HepG2 (cell line): ENCODE data around the gene ADAD2. TPM values are rescaled to one million over a fixed set of nuclear protein-coding genes. Genes with fewer than 3 reads are reported as not detected.

Experiments used
- ATAC-seq: fragments of 200-7000 bp; cut with Tn5 transposase; 3 replicates; pipeline ENCODE4 v1.9.1; 2020; ENCODE audit warnings: mild to moderate bottlenecking, moderate library complexity
- BruUV-seq: library from RNA; stranded (reverse); fragments of 400-500 nt; replicated peaks from 2 replicates; lab custom pipeline; 2021; lab: Mats Ljungman, UMichigan
- CTCF ChIA-PET: fragments of 300-600 bp; formaldehyde crosslinking; extraction: SDS; loops from one replicate; lab custom pipeline; 2021; ENCODE audit warnings: low total read pairs, inconsistent platforms, low intra/inter-chr PET ratio; lab: Yijun Ruan, JAX
- POLR2A ChIA-PET: fragments of 350-600 bp; sonication (Branson Sonifier 250); formaldehyde crosslinking; loops from one replicate; lab custom pipeline; 2020; ENCODE audit warnings: antibody characterized with exemption, inconsistent platforms; lab: Yijun Ruan, JAX
- DNase-seq: peaks from one replicate; pipeline ENCODE4 v3.0.0-alpha.2; 2015; ENCODE audit warnings: low spot score
- FAIRE-seq: peaks from 3 replicates; lab custom pipeline; 2011; peaks lifted over from hg19 to GRCh38; lab: Jason Lieb, UNC
- H2AFZ ChIP-seq: one replicate; pipeline ENCODE4 v1.6.1; 2011; ENCODE audit warnings: low read length, inconsistent platforms
- H3K27ac ChIP-seq: fragments of 300-600 bp; 3 replicates; pipeline ENCODE4 v1.8.0; 2011; ENCODE audit warnings: mixed run types, mild to moderate bottlenecking, mixed read lengths, low read length, inconsistent platforms; ENCODE audit not compliant: insufficient read depth; ENCODE audit errors: extremely low read length
- H3K27me3 ChIP-seq, 2 experiments: fragments of 200-600 bp in 1 of 2; 2 replicates in 1 of 2; 3 replicates in 1 of 2; pipeline versions ENCODE4 v1.6.0 to v1.8.0; 2011; ENCODE audit warnings: low read length in 2 of 2, mild to moderate bottlenecking in 2 of 2, moderate library complexity in 2 of 2, inconsistent platforms in 1 of 2; ENCODE audit not compliant: insufficient read depth in 2 of 2, control insufficient read depth in 1 of 2
- H3K36me3 ChIP-seq, 2 experiments: fragments of 200-600 bp in 1 of 2; replicated peaks in 1 of 2; 2 replicates in 1 of 2; 3 replicates in 1 of 2; pipeline versions ENCODE4 v1.5.1 to v1.8.0; 2011; ENCODE audit warnings: low read length in 2 of 2, inconsistent platforms in 1 of 2; ENCODE audit not compliant: insufficient read depth in 2 of 2, control insufficient read depth in 1 of 2
- H3K4me1 ChIP-seq: 2 replicates; pipeline ENCODE4 v1.5.1; 2012; ENCODE audit warnings: low read length, inconsistent platforms; ENCODE audit not compliant: insufficient read depth
- H3K4me2 ChIP-seq: 2 replicates; pipeline ENCODE4 v1.6.0; 2011; ENCODE audit warnings: low read depth, low read length, inconsistent platforms
- H3K4me3 ChIP-seq, 3 experiments: fragments of 200-600 bp in 1 of 3; sonication (generic), shearing (Covaris generic) in 1 of 3; replicated peaks in 1 of 3; 2 replicates each; pipeline ENCODE4 v1.5.1; 2011 to 2016; ENCODE audit warnings: low read length in 3 of 3, inconsistent platforms in 2 of 3, low read depth in 2 of 3, mild to moderate bottlenecking in 2 of 3, control low read depth in 1 of 3, mixed read lengths in 1 of 3; ENCODE audit not compliant: insufficient read depth in 1 of 3
- H3K79me2 ChIP-seq: one replicate; pipeline ENCODE4 v1.6.1; 2011; ENCODE audit warnings: low read length, inconsistent platforms; ENCODE audit not compliant: insufficient read depth
- H3K9ac ChIP-seq: 2 replicates; pipeline ENCODE4 v1.6.0; 2011; ENCODE audit warnings: mild to moderate bottlenecking, low read depth, low read length, inconsistent platforms; ENCODE audit not compliant: insufficient read depth
- H3K9me3 ChIP-seq: 2 replicates; pipeline ENCODE4 v1.5.1; 2012; ENCODE audit warnings: mild to moderate bottlenecking, low read length
- H4K20me1 ChIP-seq: 2 replicates; pipeline ENCODE4 v1.6.0; 2011; ENCODE audit warnings: inconsistent platforms, mild to moderate bottlenecking, low read length, moderate library complexity; ENCODE audit not compliant: insufficient read depth
- ARID4A ChIP-seq: sonication (generic); formaldehyde crosslinking; IDR thresholded peaks from 2 replicates; pipeline ENCODE4 v1.5.0; 2020; ENCODE audit warnings: mild to moderate bottlenecking, missing genetic modification reagents, borderline replicate concordance
- CREB1 ChIP-seq, 2 experiments: fragments of 450-650 bp in 1 of 2; IDR thresholded peaks; 2 replicates each; pipeline ENCODE4 v1.6.1; 2016 to 2017; ENCODE audit warnings: control low read depth in 1 of 2, mild to moderate bottlenecking in 1 of 2, missing compliant biosample characterization in 1 of 2, missing genetic modification characterization in 1 of 2
- KLF15 ChIP-seq: sonication (generic); formaldehyde crosslinking; IDR thresholded peaks from 2 replicates; pipeline ENCODE4 v1.8.1; 2023; ENCODE audit warnings: borderline replicate concordance, mild to moderate bottlenecking, inconsistent platforms, missing genetic modification reagents, mixed read lengths
- MED1 ChIP-seq: sonication (generic); formaldehyde crosslinking; IDR thresholded peaks from 2 replicates; pipeline ENCODE4 v1.4.0; 2020; ENCODE audit warnings: missing genetic modification reagents
- NFE2L2 ChIP-seq: fragments of 150-350 bp; IDR thresholded peaks from 2 replicates; pipeline ENCODE4 v1.6.1; 2014; ENCODE audit warnings: low read length
- RARA ChIP-seq: IDR thresholded peaks from 2 replicates; pipeline ENCODE4 v1.6.1; 2016; ENCODE audit warnings: missing genetic modification reagents, missing compliant biosample characterization
- REPIN1 ChIP-seq: sonication (generic); formaldehyde crosslinking; IDR thresholded peaks from 2 replicates; pipeline ENCODE4 v1.8.0; 2022; ENCODE audit warnings: missing genetic modification reagents, low read depth, mild to moderate bottlenecking, borderline replicate concordance
- SIX1 ChIP-seq: sonication (generic); formaldehyde crosslinking; IDR thresholded peaks from 2 replicates; pipeline ENCODE4 v1.4.0; 2020; ENCODE audit warnings: missing genetic modification reagents, borderline replicate concordance
- ZBTB7B ChIP-seq: sonication (generic); formaldehyde crosslinking; IDR thresholded peaks from 2 replicates; pipeline ENCODE4 v1.4.0; 2020; ENCODE audit warnings: missing genetic modification reagents
- ZNF446 ChIP-seq: sonication (generic); formaldehyde crosslinking; IDR thresholded peaks from 2 replicates; pipeline ENCODE4 v1.5.0; 2020; ENCODE audit warnings: mild to moderate bottlenecking, missing genetic modification reagents
- ZNF616 ChIP-seq: sonication (generic); formaldehyde crosslinking; IDR thresholded peaks from 2 replicates; pipeline ENCODE4 v1.5.0; 2020; ENCODE audit warnings: low read depth, mild to moderate bottlenecking, missing genetic modification reagents
- WGBS: methylation state at CpG from one replicate; pipeline ENCODE4 v1.1.6; 2017; ENCODE audit warnings: low lambda C conversion rate; 5-methylcytosine and 5-hydroxymethylcytosine counted together
- in situ Hi-C: cut with HindIII; loops from 2 replicates; pipeline ENCODE4 v1.10.0; 2017; ENCODE audit warnings: low pct_unique_long_range_greater_than_20kb; ENCODE audit not compliant: extremely low pct_ligation_motif_present
- intact Hi-C: fragments of 100-400 bp; cut with micrococcal nuclease; formaldehyde crosslinking; loops from one replicate; pipeline ENCODE4 v1.10.0; 2022; ENCODE audit not compliant: unreplicated experiment
- polyA plus RNA-seq, 8 experiments: library from polyadenylated mRNA; depleted of rRNA in 3 of 8; stranded (reverse) in 7 of 8; unstranded in 1 of 8; fragments of >200 nt; fragmentation: Illumina TruSeq in 4 of 8; extraction: Trizol in 4 of 8; gene quantifications; 2 replicates each; pipeline versions ENCODE4 v1.2.1 to v1.2.3, GENCODE V29; 2011 to 2016; ENCODE audit warnings: low read depth in 4 of 8, missing spikeins in 1 of 8, mixed read lengths in 1 of 8; ENCODE audit not compliant: insufficient read depth in 1 of 8
- total RNA-seq, 5 experiments: library from RNA; depleted of rRNA; stranded (reverse); fragments of >200 nt; fragmentation: Illumina TruSeq; extraction: Trizol; gene quantifications; 2 replicates each; pipeline ENCODE4 v1.2.3, GENCODE V29; 2016; ENCODE audit warnings: low read depth in 1 of 5

ADAD2 gene
- total and polyA plus RNA-seq, 2 of the 13 experiments (the other 11 are each of a cell fraction or from before 2014, with no cell fraction given): not detected

- Histone ChIP-seq H3K4me1 (peaks cover 6% of the 10 kb centered on the region; the same call in 1 of the 2 replicates), H3K4me2 (no peak overlapping the region), H4K20me1 (no peaks in the 10 kb centered on the region; the same call in 1 of the 2 replicates), H3K36me3 (no peaks in the 10 kb centered on the region), H3K27me3 (peaks cover 2 to 54% of the 10 kb centered on the region in 2 experiments), H3K9ac (no peak overlapping the region), H3K27ac (no peak overlapping the region), H3K9me3 (no peaks in the 10 kb centered on the region), H3K79me2 (no peaks in the 10 kb centered on the region), H3K4me3 (no peak overlapping the region), H2AFZ (no peak overlapping the region)
- POLR2A ChIA-PET: interaction anchor here (1.0 kb wide), 2 partner anchors 17 to 19 kb away, joined by 3 to 4 read pairs; no protein-coding TSS in a partner anchor
- WGBS: 49% methylated on average over 5 of the region's 5 CpGs
- peak; percentile 46 for FAIRE-seq
- intact Hi-C loops: no loop called here
- CTCF ChIA-PET: no interaction called here
- TF ChIP-seq CREB1 (IDR thresholded peaks at IDR 0.05) (peak; percentile 24; the same call in 1 of the 2 replicates), CREB1 (CRISPR knock-in tag; IDR thresholded peaks at IDR 0.05) (no peak), NFE2L2 (peak; percentile 37; the same call in 1 of the 2 replicates), RARA (no peak)
- no TSS peak for BruUV-seq
- peak; percentile 55; the same call in 2 of the 3 replicates for ATAC-seq
- in situ Hi-C loops: no loop called here
- DNase-seq: no peak
Observed at GRCh38 chr16:84156342-84156784, 34.6 kb upstream of the ADAD2 start.

- ATAC-seq (no peak), DNase-seq (no peak), FAIRE-seq (no peak)
- peaks cover 6% of the 10 kb centered on the region; the same call in 1 of the 2 replicates for H3K4me1 ChIP-seq
- no peak overlapping the region for H2AFZ ChIP-seq
- no peaks in the 10 kb centered on the region for H3K36me3 ChIP-seq
- WGBS: 3% methylated on average over 9 of the region's 9 CpGs
- H3K27ac ChIP-seq: no peak overlapping the region
- H3K79me2 ChIP-seq: no peaks in the 10 kb centered on the region
- peaks cover 2 to 69% of the 10 kb centered on the region in 2 experiments for H3K27me3 ChIP-seq
- no TSS peak for BruUV-seq
- H3K9me3 ChIP-seq: no peaks in the 10 kb centered on the region
- intact Hi-C loops: no loop called here
- H4K20me1 ChIP-seq: no peaks in the 10 kb centered on the region; the same call in 1 of the 2 replicates
- TF ChIP-seq ZBTB7B: no peak
- no peak for TF ChIP-seq ZNF446 (CRISPR knock-in tag)
- no peak for TF ChIP-seq CREB1 (IDR thresholded peaks at IDR 0.05)
- no peak for TF ChIP-seq CREB1 (CRISPR knock-in tag; IDR thresholded peaks at IDR 0.05)
- TF ChIP-seq ARID4A: no peak
- TF ChIP-seq REPIN1 (CRISPR knock-in tag): no peak
- no peak for TF ChIP-seq ZNF616 (CRISPR knock-in tag)
- no peak for TF ChIP-seq MED1 (CRISPR knock-in tag)
- TF ChIP-seq KLF15 (CRISPR knock-in tag): no peak
- no peak for TF ChIP-seq SIX1 (CRISPR knock-in tag)
- TF ChIP-seq, all 625 proteins: peak for 0
- CTCF ChIA-PET: no interaction called here
- in situ Hi-C loops: no loop called here
- Histone ChIP-seq H3K4me3 (no peak overlapping the region), H3K9ac (no peak overlapping the region), H3K4me2 (no peak overlapping the region)
- POLR2A ChIA-PET: no interaction called here
Observed at GRCh38 chr16:84159007-84159406, 31.9 kb upstream of the ADAD2 start.
